Gastrocnemius medialis (tissue), 4 donors: ENCODE data around the gene TMPRSS9.

Source experiments
- CTCF ChIP-seq, 5 experiments: fragments of 450-650 bp in 3 of 5; fragments of 200-600 bp in 2 of 5; sonication (generic) in 2 of 5; IDR thresholded peaks in 4 of 5; conservative IDR thresholded peaks in 1 of 5; 1 replicate in 4 of 5; 2 replicates in 1 of 5; pipeline ENCODE4 v1.5.1; 2016 to 2019; ENCODE audit warnings: antibody characterized with exemption in 5 of 5, mild to moderate bottlenecking in 3 of 5, moderate library complexity in 3 of 5
- POLR2A ChIP-seq, 2 donors: fragments of 450-650 bp; IDR thresholded peaks; one replicate each; pipeline ENCODE4 v1.6.1; 2017; ENCODE audit warnings: antibody characterized with exemption in 2 of 2, mild to moderate bottlenecking in 2 of 2, moderate library complexity in 2 of 2

- TF ChIP-seq CTCF (IDR thresholded peaks at IDR 0.05 in 4 of 5, conservative IDR thresholded peaks at IDR 0.05 in 1 of 5) (no peak), POLR2A (IDR thresholded peaks at IDR 0.05) (no peak)
Observed at GRCh38 chr19:2398735-2399305, 38.8 kb downstream of the TMPRSS9 start.
